Measurements from ENCODE around the gene ADGRG1.

ADGRG1 gene

GRCh38 chr16:57682809-57683635 is 54.6 kb downstream of the ADGRG1 start:
- DNase-seq (ENCODE audit: low read depth, low spot score): no peak

- DNase-seq (ENCODE audit: low read depth, low spot score): no peak
Observed at GRCh38 chr16:57683636-57684545, 55.5 kb downstream of the ADGRG1 start.

GRCh38 chr16:57684626-57685358 is 56.4 kb downstream of the ADGRG1 start:
- no peak for DNase-seq (ENCODE audit: low read depth, low spot score)

GRCh38 chr16:57685633-57686032 is 57.2 kb downstream of the ADGRG1 start:
- DNase-seq (ENCODE audit: low read depth, low spot score): no peak

- DNase-seq (ENCODE audit: low read depth, low spot score): no peak
Observed at GRCh38 chr16:57686577-57686976, 58.1 kb downstream of the ADGRG1 start.

GRCh38 chr16:57687363-57687929 is 59.0 kb downstream of the ADGRG1 start:
- no peak for DNase-seq (ENCODE audit: low read depth, low spot score)

- DNase-seq (ENCODE audit: low read depth, low spot score): no peak
Observed at GRCh38 chr16:57688487-57688986, 60.1 kb downstream of the ADGRG1 start.

- DNase-seq (ENCODE audit: low read depth, low spot score): no peak
Observed at GRCh38 chr16:57688987-57689761, 60.7 kb downstream of the ADGRG1 start.

- DNase-seq (ENCODE audit: low read depth, low spot score): peak; percentile 75
Observed at GRCh38 chr16:57689762-57690558, 61.5 kb downstream of the ADGRG1 start.

GRCh38 chr16:57690782-57691471 is 62.5 kb downstream of the ADGRG1 start:
- no peak for DNase-seq (ENCODE audit: low read depth, low spot score)

- no peak for DNase-seq (ENCODE audit: low read depth, low spot score)
Observed at GRCh38 chr16:57692636-57693035, 64.2 kb downstream of the ADGRG1 start.

GRCh38 chr16:57693550-57693949 is 65.1 kb downstream of the ADGRG1 start:
- DNase-seq (ENCODE audit: low read depth, low spot score): no peak

GRCh38 chr16:57694231-57694724 is 65.8 kb downstream of the ADGRG1 start:
- DNase-seq (ENCODE audit: low read depth, low spot score): no peak

GRCh38 chr16:57694725-57695679 is 66.6 kb downstream of the ADGRG1 start, which contains the start of gene DRC7:
DRC7 (plus strand) TSS chr16:57694806; CDS start chr16:57697950, 3,144 bp downstream.
- DNase-seq (ENCODE audit: low read depth, low spot score): peak; percentile 64

- no peak for DNase-seq (ENCODE audit: low read depth, low spot score)
Observed at GRCh38 chr16:57695680-57696069, 67.2 kb downstream of the ADGRG1 start.

GRCh38 chr16:57696240-57696639 is 67.8 kb downstream of the ADGRG1 start:
- DNase-seq (ENCODE audit: low read depth, low spot score): no peak

- DNase-seq (ENCODE audit: low read depth, low spot score): no peak
Observed at GRCh38 chr16:57697896-57698537, 69.6 kb downstream of the ADGRG1 start.
